ENCODE measurements around the gene IZUMO4. TPM values are rescaled to one million over a fixed set of nuclear protein-coding genes. Genes with fewer than 3 reads are reported as not detected.
"Not testable (repeated sequence)": the region's sequence is repeated elsewhere in the genome, so short reads cannot be mapped to it uniquely, and the experiment has no call there.

Gene IZUMO4
- total RNA-seq, 2 donors from 2014 or later, result 5.7 to 5.9 TPM

DNA sequence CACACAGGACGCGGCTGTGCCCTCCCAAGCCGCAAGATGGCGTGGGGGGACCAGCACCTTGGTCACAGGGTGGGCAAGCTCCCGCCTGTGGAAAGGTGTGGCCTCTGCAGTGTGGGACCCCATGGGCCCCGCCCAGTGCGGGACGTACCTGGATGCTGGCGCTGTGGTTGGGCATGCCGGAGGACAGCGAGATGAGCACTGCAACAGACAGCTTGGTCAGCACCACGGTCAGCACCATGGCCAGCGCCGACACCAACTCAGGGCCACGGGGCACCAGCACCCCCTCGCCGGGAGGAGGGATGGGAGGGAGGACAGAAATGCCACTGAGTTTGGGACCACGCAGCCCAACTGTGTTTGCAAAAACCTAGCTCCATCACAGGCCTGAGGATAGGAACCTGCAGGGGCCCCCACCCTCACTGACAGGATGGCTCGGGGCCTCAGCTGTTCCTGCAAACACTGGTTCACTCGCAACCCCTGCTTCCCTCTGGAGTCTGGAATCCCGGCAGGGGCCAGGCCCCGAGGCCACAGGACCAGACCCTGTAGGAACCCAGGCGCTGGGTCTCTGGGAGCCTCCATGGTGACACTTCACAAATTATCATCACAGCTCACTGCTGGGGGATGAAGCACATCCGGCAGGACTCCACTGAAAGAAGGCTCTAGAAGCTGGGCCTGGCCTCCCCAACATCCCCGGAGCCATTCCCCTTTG, 27.1 kb downstream of the IZUMO4 start:
- no peaks in the 10 kb centered on the region for H3K36me3 Mint-ChIP-seq
- no peaks in the 10 kb centered on the region for H3K27me3 Mint-ChIP-seq
- DNase-seq (ENCODE audit: low spot score) (no peak), ATAC-seq (no peak)
- H3K9me3 Mint-ChIP-seq, result no peaks in the 10 kb centered on the region
- H3K27ac Mint-ChIP-seq, result no peak overlapping the region
- no peak overlapping the region for H3K4me3 Mint-ChIP-seq
- H3K4me1 Mint-ChIP-seq (ENCODE audit: low read depth in 2 of 2), result peaks cover 0 to 1% of the 10 kb centered on the region in 2 donors

DNA sequence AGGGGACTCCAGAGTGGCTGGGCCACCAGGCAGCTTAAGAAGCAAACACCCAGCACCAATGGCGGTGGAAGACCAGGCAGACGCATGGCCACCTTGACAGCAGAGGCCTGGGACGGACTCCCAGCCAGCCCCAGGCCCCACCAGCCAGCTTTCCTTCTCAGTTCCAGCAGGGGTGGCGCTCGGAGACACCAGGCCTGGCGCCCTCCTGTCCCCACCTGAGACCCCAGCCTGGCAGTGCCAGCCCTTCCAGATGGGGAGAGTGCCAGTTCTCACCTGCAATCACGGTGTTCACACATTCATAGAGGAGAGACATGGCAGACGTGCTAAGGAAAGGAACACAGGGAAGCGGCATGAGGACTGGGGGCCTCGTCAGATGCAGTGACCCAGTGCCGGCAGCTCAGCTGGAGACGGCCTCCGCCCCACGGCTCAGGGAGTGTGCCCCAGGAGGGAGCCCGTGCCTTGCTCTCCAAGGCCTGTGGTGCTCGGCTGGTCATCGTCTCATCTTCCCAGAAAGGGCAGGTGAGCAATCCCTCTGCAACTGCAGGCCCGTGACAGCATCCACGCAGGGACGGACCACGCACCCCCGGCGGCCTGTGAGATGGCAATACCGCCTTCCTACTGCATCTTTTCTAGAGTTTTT, 30.3 kb downstream of the IZUMO4 start:
- ATAC-seq, result no peak
- Mint-ChIP-seq H3K4me3 (no peak overlapping the region), H3K27ac (no peak overlapping the region), H3K27me3 (no peaks in the 10 kb centered on the region), H3K36me3 (no peaks in the 10 kb centered on the region), H3K9me3 (no peaks in the 10 kb centered on the region), H3K4me1 (ENCODE audit: low read depth in 2 of 2) (no peaks in the 10 kb centered on the region)
- no peak for DNase-seq (ENCODE audit: low spot score)

DNA sequence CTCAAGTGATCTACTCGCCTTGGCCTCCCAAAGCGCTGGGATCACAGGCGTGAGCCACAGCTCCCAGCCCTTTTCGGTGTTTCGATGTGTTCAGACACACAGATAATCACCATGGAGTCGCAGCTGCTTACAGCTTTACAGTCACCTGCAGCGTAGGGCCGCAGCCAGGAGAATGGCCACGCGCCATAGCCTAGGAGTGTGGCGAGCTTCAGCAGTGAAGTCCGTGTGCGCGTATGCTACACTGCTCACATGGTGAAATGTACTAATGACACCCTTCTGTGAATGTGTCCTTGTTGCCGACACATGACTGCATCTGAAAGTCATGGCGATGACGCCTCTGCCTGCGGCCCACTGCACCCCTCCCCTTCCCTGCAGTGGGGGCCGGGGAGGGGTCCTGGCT, 31.0 kb downstream of the IZUMO4 start:
- ATAC-seq, result no peak
- Mint-ChIP-seq H3K27me3 (no peaks in the 10 kb centered on the region), H3K9me3 (no peaks in the 10 kb centered on the region), H3K4me1 (ENCODE audit: low read depth in 2 of 2) (no peaks in the 10 kb centered on the region), H3K4me3 (no peak overlapping the region), H3K36me3 (no peaks in the 10 kb centered on the region), H3K27ac (no peak overlapping the region)
- no peak for DNase-seq (ENCODE audit: low spot score)

DNA sequence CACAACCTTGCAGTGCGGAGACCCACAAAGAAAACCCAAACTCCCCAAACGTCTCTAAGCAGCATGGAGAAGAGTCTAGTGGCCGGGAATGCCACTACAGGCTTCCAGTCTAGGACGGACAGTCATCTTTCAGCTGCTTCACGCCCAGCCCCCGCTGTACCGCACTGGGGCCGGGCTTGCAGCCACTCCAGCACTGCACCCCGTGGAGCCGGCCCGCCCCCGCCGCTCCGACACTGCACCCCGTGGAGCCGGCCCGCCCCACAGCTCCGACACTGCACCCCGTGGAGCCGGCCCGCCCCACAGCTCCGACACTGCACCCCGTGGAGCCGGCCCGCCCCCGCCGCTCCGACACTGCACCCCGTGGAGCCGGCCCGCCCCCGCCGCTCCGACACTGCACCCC, 31.5 kb downstream of the IZUMO4 start:
- not testable (repeated sequence) for DNase-seq (ENCODE audit: low spot score); H3K9me3 Mint-ChIP-seq; H3K27ac Mint-ChIP-seq; ATAC-seq; H3K36me3 Mint-ChIP-seq; H3K4me1 Mint-ChIP-seq (ENCODE audit: low read depth in 2 of 2); H3K4me3 Mint-ChIP-seq; H3K27me3 Mint-ChIP-seq

DNA sequence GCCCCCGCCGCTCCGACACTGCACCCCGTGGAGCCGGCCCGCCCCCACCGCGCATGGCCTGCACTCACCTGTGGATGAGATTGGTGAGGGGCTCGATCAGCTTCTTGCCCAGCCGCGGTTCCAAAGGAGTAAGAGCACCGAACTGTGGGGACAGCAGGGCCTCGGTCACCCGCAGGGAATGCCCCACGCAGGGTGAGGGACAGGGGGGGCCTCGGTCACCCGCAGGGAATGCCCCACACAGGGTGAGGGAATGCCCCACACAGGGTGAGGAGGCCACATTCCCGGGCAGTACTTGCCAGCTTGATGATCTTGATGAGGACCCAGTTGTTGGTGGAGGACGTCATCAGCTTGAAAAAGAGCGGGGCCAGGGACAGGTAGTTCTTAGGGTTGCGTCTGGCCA, 32.3 kb downstream of the IZUMO4 start:
- H3K4me1 Mint-ChIP-seq (ENCODE audit: low read depth in 2 of 2), result no peaks in the 10 kb centered on the region
- no peak for ATAC-seq
- no peak overlapping the region for H3K4me3 Mint-ChIP-seq
- no peaks in the 10 kb centered on the region for H3K9me3 Mint-ChIP-seq
- H3K36me3 Mint-ChIP-seq, result no peaks in the 10 kb centered on the region
- no peak for DNase-seq (ENCODE audit: low spot score)
- H3K27ac Mint-ChIP-seq, result no peak overlapping the region
- no peaks in the 10 kb centered on the region for H3K27me3 Mint-ChIP-seq

GRCh38 chr19:2129486-2129885, 32.8 kb downstream of the IZUMO4 start:
- DNase-seq (ENCODE audit: low spot score) (no peak), ATAC-seq (no peak)
- no peaks in the 10 kb centered on the region for H3K4me1 Mint-ChIP-seq (ENCODE audit: low read depth in 2 of 2)
- no peaks in the 10 kb centered on the region for H3K9me3 Mint-ChIP-seq
- H3K4me3 Mint-ChIP-seq, result no peak overlapping the region
- H3K27ac Mint-ChIP-seq, result no peak overlapping the region
- no peaks in the 10 kb centered on the region for H3K27me3 Mint-ChIP-seq
- no peaks in the 10 kb centered on the region for H3K36me3 Mint-ChIP-seq

DNA sequence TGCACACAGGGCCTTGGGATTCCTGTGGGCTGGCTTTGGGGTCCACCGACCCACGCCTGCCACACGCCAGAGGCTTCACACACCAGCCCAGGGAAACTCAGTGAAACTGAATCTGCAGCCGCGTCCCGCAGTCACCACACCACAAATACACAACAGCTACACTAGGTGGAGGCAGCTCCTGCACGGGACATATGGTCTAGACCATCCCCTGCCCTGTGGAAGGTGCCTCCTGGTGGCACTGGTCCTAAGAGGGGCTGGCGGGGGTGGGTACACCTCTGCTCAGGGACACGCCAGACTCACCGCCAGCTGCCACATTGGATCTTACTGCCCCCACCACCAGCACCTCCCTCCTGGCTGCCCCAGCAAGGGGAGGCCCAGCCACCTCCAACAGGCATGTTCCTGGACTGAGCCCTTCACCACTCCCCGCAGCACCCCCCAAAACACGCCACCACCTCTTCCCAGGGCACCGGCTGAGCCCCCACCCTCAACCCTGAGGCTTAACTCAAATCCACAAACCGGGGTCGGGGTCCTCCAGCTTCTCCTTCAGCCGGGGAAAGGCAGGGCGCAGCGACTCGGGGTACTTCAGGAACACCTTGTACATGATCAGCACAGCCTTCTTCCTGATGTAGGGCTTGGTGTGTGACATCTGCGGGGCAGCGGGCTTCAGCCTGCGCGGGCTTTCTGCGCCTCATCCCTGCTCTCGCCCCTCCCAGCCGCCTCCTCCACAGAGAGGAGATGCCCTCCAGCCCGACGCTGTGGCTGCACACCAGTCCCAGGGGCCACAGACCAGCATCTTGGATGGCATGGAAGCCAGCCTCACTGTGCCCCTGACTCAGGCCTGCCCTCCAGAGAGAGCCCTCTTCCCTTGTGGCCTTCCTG, 33.4 kb downstream of the IZUMO4 start:
- ATAC-seq (no peak), DNase-seq (ENCODE audit: low spot score) (no peak)
- Mint-ChIP-seq H3K27ac (no peak overlapping the region), H3K27me3 (no peaks in the 10 kb centered on the region), H3K36me3 (no peaks in the 10 kb centered on the region), H3K4me3 (no peak overlapping the region), H3K9me3 (no peaks in the 10 kb centered on the region), H3K4me1 (ENCODE audit: low read depth in 2 of 2) (no peaks in the 10 kb centered on the region)

GRCh38 chr19:2131012-2131975, 34.6 kb downstream of the IZUMO4 start:
- H3K4me3 Mint-ChIP-seq; H3K9me3 Mint-ChIP-seq; H3K36me3 Mint-ChIP-seq; H3K4me1 Mint-ChIP-seq (ENCODE audit: low read depth in 2 of 2); H3K27ac Mint-ChIP-seq; ATAC-seq; DNase-seq (ENCODE audit: low spot score); H3K27me3 Mint-ChIP-seq: not testable (repeated sequence)

- H3K27me3 Mint-ChIP-seq, result no peaks in the 10 kb centered on the region
- no peaks in the 10 kb centered on the region for H3K4me1 Mint-ChIP-seq (ENCODE audit: low read depth in 2 of 2)
- no peaks in the 10 kb centered on the region for H3K36me3 Mint-ChIP-seq
- no peak overlapping the region for H3K27ac Mint-ChIP-seq
- no peak overlapping the region for H3K4me3 Mint-ChIP-seq
- ATAC-seq (no peak), DNase-seq (ENCODE audit: low spot score) (no peak)
- no peaks in the 10 kb centered on the region for H3K9me3 Mint-ChIP-seq
Observed at GRCh38 chr19:2132191-2132590, 35.5 kb downstream of the IZUMO4 start.

- Mint-ChIP-seq H3K27ac (no peak overlapping the region), H3K9me3 (no peaks in the 10 kb centered on the region), H3K4me3 (no peak overlapping the region), H3K4me1 (ENCODE audit: low read depth in 2 of 2) (no peaks in the 10 kb centered on the region), H3K27me3 (no peaks in the 10 kb centered on the region), H3K36me3 (no peaks in the 10 kb centered on the region)
- no peak for ATAC-seq
- no peak for DNase-seq (ENCODE audit: low spot score)
Observed at GRCh38 chr19:2132731-2133490, 36.2 kb downstream of the IZUMO4 start.

DNA sequence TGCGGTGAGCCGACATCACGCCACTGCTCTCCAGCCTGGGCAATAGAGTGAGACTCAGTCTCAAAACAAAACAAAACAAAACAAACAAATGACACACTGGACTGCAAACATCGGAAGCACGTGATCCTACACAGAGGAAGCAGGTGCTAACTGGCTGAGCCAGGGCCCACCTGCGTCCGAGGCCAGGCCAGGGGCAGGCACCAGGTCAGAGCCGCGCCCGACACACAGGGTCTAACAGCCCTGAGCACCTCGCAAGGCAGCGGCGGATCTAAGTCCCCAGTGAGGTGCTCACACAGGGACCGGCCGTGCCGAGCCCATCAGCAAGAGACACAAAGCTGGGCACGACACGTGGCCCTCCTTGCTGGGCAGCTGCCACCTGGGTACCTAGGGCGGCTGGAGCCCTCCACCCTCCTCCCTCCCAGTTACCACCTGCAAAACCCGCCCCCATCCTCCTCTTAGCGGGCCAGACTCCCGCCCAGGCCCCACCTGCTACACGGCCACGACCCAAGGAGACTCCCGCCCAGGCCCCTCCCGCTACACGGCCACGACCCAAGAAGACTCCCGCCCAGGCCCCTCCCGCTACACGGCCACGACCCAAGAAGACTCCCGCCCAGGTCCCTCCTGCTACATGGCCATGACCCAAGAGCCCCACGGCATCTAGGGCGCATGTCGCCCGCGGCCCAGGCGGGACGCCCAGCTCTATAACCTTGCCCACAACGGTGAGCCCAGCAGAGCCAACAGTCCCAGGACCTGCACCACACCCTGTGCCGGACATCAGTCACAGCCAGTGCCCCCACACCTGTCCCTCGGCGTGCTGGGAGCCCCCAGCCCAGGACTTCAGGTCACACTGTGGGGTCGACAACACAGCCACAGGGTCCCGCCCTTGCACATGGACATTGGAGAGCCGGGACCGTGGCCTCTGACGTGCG, 39.0 kb downstream of the IZUMO4 start:
- no peaks in the 10 kb centered on the region for H3K27me3 Mint-ChIP-seq
- DNase-seq (ENCODE audit: low spot score) (no peak), ATAC-seq (peak; percentile 43 to 51)
- H3K36me3 Mint-ChIP-seq, result no peaks in the 10 kb centered on the region
- no peak overlapping the region for H3K4me3 Mint-ChIP-seq
- H3K9me3 Mint-ChIP-seq, result no peaks in the 10 kb centered on the region
- no peak overlapping the region for H3K27ac Mint-ChIP-seq
- peaks cover 0 to 3% of the 10 kb centered on the region in 2 donors for H3K4me1 Mint-ChIP-seq (ENCODE audit: low read depth in 2 of 2)

- no peak for ATAC-seq
- no peak overlapping the region for H3K4me3 Mint-ChIP-seq
- H3K27me3 Mint-ChIP-seq, result no peaks in the 10 kb centered on the region
- H3K27ac Mint-ChIP-seq, result no peak overlapping the region
- no peaks in the 10 kb centered on the region for H3K36me3 Mint-ChIP-seq
- DNase-seq (ENCODE audit: low spot score), result no peak
- no peaks in the 10 kb centered on the region for H3K9me3 Mint-ChIP-seq
- H3K4me1 Mint-ChIP-seq (ENCODE audit: low read depth in 2 of 2), result peaks cover 0 to 6% of the 10 kb centered on the region in 2 donors
Observed at GRCh38 chr19:2136796-2137195, 40.1 kb downstream of the IZUMO4 start.

Measured in natural killer cell treated with Interleukin-12 subunit alpha and Interleukin-12 subunit beta and Interleukin-15 and Interleukin-18, amount 100 ng/mL, for 72 hours (primary cell).